HG03469 (cell line): ENCODE results near the gene PLEKHM2.

ENCODE experiments used
- ATAC-seq: cut with Tn5 transposase; IDR thresholded peaks from one replicate; pipeline ENCODE4 v1.9.1; 2021; ENCODE audit warnings: mild to moderate bottlenecking, moderate library complexity, moderate number of reproducible peaks; ENCODE audit not compliant: unreplicated experiment

The PLEKHM2 gene

DNA sequence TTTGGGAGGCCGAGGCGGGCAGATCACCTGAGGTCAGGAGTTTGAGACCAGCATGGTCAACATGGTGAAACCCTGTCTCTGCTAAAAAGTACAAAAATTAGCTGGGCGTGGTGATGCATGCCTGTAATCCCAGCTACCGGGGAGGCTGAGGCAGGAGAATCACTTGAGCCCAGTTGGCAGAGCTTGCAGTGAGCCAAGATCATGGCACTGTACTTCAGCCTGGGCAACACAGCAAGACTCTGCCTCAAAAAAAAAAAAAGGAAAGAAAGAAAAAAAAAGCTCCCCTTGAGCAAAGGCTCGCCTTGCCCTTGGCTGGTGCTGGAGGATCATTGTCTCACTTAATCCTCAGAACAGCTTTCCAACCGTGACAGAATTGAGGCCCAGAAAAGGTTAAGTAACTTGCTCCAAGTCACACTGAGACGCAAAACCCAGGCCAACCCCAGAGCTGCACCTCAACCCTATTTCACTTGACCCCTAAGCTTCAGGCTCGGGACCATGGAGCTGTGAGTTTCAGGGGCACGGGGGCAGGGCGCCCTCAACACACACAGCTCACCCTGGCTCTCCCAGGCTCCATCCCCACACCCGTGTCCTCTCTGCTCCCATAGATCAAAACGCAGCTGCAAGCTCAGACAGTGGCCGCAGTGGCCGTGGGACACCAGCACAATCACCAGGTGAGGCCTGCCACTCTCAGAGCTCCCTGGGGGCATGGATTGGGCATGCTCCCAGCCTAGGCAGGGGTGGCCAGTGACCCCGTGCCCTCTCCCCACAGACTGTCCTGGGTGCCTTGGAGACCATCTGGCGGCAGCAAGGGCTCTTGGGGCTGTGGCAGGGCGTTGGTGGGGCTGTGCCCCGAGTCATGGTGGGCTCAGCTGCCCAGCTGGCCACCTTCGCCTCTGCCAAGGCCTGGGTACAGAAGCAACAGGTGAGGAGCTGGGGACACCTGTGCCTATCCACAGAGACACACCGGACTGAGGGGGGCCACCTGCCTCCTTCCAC lies 53.5 kb downstream of the PLEKHM2 start:
- ATAC-seq, result no peak

- ATAC-seq, result no peak
Observed at GRCh38 chr1:15738416-15739113, 54.4 kb downstream of the PLEKHM2 start.

DNA sequence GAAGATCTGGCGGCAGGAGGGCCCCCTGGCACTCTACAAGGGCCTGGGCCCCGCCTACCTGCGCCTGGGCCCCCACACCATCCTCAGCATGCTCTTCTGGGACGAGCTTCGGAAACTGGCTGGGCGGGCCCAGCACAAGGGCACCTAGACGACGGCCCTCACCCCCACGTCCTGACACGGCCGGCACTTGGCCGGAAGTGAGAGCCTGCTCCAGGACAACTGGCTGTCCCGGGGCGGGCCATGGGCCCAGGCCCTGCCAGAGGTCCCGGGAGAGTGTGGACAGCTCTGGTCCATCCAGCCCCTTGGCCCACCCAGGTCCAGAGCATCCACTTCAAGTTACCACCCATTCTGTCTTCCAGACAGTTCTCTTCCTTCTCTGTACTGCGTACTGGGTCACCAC lies 55.1 kb downstream of the PLEKHM2 start:
- ATAC-seq, result no peak

- no peak for ATAC-seq
Observed at GRCh38 chr1:15739745-15740144, 55.6 kb downstream of the PLEKHM2 start.

DNA sequence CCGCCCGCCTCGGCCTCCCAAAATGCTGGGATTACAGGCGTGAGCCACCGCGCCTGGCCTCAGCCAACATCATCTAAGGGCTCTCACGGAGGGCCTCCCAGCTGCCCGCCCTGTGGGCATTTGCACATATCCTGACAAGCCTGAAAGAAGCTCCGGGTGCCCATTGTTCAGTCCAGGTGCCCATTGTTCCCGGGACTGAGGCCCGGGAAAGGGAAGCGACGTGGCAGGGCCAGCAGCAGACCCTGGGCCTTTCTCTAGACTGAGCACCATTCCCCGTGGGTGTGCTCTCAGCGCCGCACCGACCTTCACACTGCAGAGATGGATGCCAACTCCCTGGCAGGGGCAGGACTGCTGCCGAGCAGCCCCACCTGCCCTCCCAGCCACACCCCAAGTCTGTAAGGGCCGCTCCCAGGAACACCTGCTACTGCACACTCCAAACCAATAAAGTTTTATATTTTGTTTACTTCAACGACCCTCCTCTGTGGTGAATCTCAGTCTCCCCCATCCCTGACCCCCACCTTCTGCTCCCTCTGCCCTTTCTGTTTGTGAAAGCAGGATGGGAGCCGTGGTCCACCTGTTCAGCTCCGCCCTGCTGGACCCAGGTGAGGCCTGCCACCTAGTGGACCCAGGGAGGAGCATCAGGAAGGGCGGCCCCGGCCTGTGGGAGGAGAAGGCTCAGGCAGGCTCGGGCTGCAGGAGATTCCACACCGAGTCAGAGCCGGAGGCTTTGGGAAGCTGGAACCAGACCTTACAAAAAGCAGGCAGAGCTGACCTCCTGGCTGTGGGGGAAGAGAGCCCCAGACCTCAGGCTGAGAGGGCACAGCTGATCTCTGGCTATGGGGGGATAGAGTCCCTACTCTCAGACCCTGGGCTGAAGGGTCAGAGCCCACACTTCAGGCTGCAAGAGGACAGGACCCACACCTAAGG lies 57.1 kb downstream of the PLEKHM2 start:
- ATAC-seq, result no peak

- no peak for ATAC-seq
Observed at GRCh38 chr1:15742339-15742801, 58.2 kb downstream of the PLEKHM2 start, which contains the start of gene TMEM82. Gene TMEM82 (plus strand): TSS chr1:15742499. CDS start chr1:15742560, 61 bp downstream.

DNA sequence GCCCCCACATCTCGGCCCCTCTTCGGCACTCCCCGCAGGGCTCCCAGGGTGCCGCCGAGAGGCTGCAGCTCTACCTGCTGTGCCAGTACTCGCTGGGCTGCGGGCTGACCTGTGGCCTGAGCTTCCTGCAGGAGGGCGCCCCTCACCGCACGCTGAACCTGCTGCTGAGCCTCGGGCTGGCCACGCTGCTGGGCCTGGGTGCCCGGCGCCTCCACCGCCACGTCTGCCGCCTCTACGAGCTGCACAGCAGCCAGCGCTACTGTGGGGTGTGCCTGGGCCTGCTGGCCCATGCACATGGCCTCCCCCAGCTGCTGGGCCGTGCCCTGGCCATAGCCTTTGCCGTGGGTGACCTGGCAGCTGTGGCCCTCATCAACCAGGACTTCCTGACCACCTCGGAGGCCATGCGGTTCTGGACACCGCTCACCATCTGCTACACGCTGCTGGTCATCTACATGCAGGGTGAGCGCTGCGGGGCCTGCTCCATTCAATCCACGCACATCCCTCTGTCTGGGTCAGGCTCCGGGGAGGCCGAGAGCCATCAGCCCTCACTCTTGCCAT lies 60.1 kb downstream of the PLEKHM2 start:
- ATAC-seq, result no peak

DNA sequence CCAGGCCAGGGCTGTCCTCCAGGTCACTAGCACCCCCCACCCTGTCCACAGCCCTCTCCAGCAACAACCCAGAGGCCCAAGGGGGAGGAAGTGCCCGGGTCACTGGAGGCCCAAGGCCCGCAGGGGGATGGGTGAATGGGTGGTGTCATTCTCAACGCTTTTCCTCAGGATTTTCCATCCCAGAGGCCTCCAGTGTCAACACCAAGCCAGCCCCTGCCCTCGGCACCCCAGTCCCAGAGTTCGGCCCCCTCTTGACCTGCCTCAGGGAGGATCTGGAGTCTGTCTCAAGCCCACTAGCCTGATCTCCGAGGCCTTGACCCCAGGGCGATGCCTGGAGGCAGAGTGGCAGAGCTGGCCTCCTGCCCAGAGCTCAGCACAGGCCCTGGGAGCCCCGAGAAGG lies 63.3 kb downstream of the PLEKHM2 start:
- ATAC-seq, result no peak

GRCh38 chr1:15748264-15748663 lies 64.1 kb downstream of the PLEKHM2 start:
- no peak for ATAC-seq

DNA sequence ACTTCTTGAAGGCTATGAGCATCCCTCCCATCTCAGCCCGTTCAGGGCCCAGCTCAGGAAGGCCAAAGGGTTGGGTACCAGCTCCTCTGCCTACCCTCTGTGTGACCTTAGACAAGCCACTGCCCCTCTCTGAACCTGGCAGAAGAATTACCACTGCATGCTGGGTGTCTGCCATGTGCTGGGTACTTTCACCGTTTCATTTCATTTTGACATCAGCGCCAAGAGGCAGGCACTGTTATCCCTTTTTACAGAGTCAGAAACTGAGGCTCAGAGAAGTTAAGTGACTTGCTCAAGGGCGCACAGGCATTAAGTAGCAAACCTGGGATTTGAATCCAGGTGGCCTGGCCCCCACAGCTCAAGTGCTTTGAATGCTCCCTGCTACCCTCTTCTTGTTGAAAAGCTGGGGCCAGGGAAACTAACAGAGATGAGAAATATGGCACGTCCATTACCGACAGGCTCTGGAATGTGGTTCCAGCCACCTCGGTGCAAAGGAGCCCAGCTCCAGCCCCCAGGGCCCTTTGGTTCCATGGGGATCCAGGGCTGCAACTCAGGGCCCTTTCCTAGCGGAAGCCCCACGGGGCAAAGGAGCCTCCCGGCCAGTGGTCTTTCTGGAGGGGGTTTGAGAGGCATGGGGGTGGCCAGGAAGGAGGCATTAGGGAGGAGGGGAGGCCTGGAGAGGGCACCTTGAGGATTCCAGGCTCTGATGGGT lies 64.7 kb downstream of the PLEKHM2 start:
- no peak for ATAC-seq

- no peak for ATAC-seq
Observed at GRCh38 chr1:15749399-15750291, 65.5 kb downstream of the PLEKHM2 start.

DNA sequence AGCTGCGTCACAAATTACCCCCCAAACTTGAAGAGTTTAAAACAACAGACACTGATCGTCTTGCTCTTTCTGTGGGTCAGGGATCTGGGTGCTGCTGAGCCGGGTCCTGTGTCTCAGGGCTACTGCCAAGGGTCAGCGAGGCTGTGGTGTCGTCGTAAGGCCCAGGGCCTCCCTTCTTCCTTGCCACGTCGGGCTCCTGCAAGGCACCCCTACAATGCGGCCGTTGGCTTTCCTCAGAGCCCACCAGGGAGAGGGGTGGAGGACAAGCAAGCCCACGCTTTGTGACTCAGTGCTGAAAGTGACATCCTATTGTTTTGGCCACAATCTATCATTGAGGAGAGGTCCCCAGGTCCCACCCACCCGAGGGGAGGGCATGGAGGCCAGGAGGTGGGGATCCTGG lies 66.8 kb downstream of the PLEKHM2 start:
- ATAC-seq, result no peak

GRCh38 chr1:15751717-15752116 lies 67.6 kb downstream of the PLEKHM2 start:
- ATAC-seq, result no peak

DNA sequence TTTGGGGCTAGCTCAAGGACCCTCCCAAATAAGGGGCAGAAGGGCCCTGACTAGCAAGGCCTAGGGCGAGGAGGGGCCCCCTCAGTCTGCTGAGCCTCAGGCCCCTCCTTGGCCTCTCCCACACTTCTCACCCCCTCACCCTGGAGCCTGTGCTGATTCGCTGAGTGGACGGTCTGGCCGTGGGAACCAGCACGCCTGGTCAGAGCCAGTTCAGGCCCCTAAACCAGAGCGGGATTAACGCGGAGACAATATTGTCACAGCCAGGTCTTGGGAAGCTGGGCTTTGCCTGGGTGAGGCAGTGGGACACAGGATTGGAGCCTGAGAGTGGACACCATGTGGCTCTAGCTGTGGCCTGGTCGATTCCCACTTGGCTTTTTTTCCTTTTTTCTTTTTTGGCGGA lies 69.7 kb downstream of the PLEKHM2 start:
- ATAC-seq, result no peak

DNA sequence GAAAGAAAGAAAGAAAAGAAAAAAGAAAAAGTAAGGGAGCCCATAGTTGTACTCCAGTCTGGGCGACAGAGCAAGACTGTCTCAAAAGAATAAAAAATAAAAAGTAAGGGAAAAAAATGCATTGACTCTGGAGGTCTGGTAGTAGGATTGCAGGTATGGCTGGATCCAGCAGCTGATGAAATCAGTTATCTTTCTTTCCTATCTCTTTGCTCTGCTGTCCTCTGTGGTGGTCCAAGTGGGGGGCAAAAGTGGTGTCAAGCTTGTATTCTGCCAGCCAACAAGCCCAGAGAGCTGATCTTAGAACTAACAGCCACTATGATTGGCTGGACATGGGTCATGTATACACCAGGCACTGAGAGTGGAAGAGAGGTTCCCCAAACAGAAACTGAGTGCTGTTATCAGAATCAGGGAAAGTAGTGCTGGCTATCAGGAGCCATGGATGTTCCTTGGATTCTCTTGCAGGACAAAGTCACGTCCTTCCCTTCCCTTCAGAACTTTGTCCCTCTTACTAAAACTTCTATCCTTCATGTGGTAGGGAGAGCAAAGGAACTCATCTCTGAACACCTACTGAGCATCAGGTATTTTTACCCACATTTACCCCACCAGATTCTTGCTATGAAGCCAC lies 71.0 kb downstream of the PLEKHM2 start:
- ATAC-seq, result no peak

GRCh38 chr1:15755646-15756040 lies 71.5 kb downstream of the PLEKHM2 start:
- no peak for ATAC-seq

DNA sequence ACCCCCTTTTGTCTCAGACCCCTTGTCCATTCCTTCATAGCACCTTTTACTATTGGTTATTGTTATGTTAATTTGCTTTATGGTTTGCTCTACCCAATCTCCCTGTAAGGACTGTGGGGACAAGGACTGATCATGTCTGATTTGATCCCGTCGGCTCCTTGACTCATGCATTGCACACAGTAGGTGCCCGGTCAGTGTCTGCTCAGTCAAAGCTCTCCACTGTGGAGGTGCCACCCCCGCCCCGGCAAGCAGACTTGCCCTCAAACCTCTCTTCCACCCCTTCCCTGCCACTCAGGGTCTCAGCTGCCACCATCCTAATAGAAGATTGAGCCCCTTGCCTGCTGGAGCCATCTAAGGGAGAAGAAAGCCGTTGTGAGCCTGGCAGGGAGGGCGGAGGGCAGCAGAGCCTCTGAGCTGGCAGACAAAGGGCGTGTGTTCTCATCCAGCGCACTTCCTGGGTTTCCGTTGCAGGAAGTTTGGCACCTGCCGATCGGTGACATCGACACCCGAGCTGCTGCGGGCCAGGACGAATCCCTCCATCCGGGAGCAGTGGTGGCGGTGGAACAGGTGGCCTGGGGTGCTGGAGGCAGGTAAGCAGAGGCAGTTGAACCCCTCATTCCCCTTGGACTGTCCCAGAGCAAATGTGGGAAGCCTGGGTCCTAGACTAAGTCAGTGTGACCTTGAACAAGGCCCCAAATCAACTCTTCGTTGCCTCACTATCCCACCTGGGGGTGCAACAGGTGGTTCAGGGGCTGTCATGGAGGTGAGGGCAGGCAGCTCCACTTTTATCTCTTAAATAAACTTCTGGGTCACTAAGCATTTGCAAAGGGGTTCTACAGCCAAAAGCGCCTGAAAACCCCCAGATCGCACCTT lies 72.3 kb downstream of the PLEKHM2 start:
- ATAC-seq, result no peak
